Keratinocyte (primary cell): ENCODE measurements around the gene GLP2R. TPM values are rescaled to one million over a fixed set of nuclear protein-coding genes. Genes with fewer than 3 reads are reported as not detected.

Experiments used
- DNase-seq: peaks from one replicate; pipeline ENCODE4 v3.0.0-alpha.2; 2011; ENCODE audit warnings: low read depth, missing footprints, low spot score
- FAIRE-seq: peaks from 2 replicates; lab custom pipeline; 2011; peaks lifted over from hg19 to GRCh38; lab: Jason Lieb, UNC
- H2AFZ ChIP-seq: 2 replicates; pipeline ENCODE4 v1.6.0; 2012; ENCODE audit warnings: low read length, control low read depth, inconsistent platforms; ENCODE audit not compliant: control insufficient read depth
- H3K27ac ChIP-seq: 2 replicates; pipeline ENCODE4 v1.5.1; 2011; ENCODE audit warnings: low read length; ENCODE audit not compliant: control insufficient read depth, insufficient read depth
- H3K27me3 ChIP-seq: 3 replicates; pipeline ENCODE4 v1.6.0; 2011; ENCODE audit warnings: low read length; ENCODE audit not compliant: control insufficient read depth, insufficient read depth; ENCODE audit errors: extremely low read depth
- H3K36me3 ChIP-seq, 2 experiments: 2 replicates in 1 of 2; 3 replicates in 1 of 2; pipeline ENCODE4 v1.5.1; 2011; ENCODE audit warnings: low read length in 2 of 2, mild to moderate bottlenecking in 1 of 2; ENCODE audit not compliant: control insufficient read depth in 2 of 2, insufficient read depth in 2 of 2; ENCODE audit errors: extremely low read depth in 1 of 2
- H3K4me1 ChIP-seq: 3 replicates; pipeline ENCODE4 v1.5.1; 2011; ENCODE audit warnings: low read length; ENCODE audit not compliant: control insufficient read depth, insufficient read depth; ENCODE audit errors: extremely low read depth
- H3K4me2 ChIP-seq: 3 replicates; pipeline ENCODE4 v1.6.0; 2011; ENCODE audit warnings: low read depth, low read length; ENCODE audit not compliant: control insufficient read depth, insufficient read depth; ENCODE audit errors: extremely low read depth
- H3K4me3 ChIP-seq, 3 experiments: fragments of 200-600 bp in 1 of 3; sonication (generic) in 1 of 3; 2 replicates in 2 of 3; 3 replicates in 1 of 3; pipeline ENCODE4 v1.5.1; 2011 to 2016; ENCODE audit warnings: low read length in 3 of 3, mild to moderate bottlenecking in 3 of 3, control low read depth in 2 of 3, inconsistent platforms in 1 of 3, low read depth in 1 of 3, mixed read lengths in 1 of 3, mixed run types in 1 of 3, moderate library complexity in 1 of 3; ENCODE audit not compliant: control insufficient read depth in 2 of 3, insufficient read depth in 2 of 3; ENCODE audit errors: extremely low read depth in 1 of 3
- H3K79me2 ChIP-seq: 2 replicates; pipeline ENCODE4 v1.6.0; 2012; ENCODE audit warnings: low read length; ENCODE audit not compliant: control insufficient read depth, insufficient read depth
- H3K9ac ChIP-seq: 3 replicates; pipeline ENCODE4 v1.6.0; 2011; ENCODE audit warnings: low read length; ENCODE audit not compliant: control insufficient read depth, insufficient read depth; ENCODE audit errors: extremely low read depth
- H3K9me1 ChIP-seq: 3 replicates; pipeline ENCODE4 v1.6.0; 2011; ENCODE audit warnings: low read length; ENCODE audit not compliant: control insufficient read depth, insufficient read depth; ENCODE audit errors: extremely low read depth
- H3K9me3 ChIP-seq: 2 replicates; pipeline ENCODE4 v1.5.1; 2012; ENCODE audit warnings: low read depth, low read length; ENCODE audit not compliant: control insufficient read depth
- H4K20me1 ChIP-seq: 3 replicates; pipeline ENCODE4 v1.6.0; 2011; ENCODE audit warnings: low read length; ENCODE audit not compliant: control insufficient read depth, insufficient read depth; ENCODE audit errors: extremely low read depth
- EZH2 ChIP-seq: IDR thresholded peaks from one replicate; pipeline ENCODE4 v1.6.1; 2012; ENCODE audit warnings: inconsistent platforms, mild to moderate bottlenecking, low read length, moderate library complexity
- dilution Hi-C: fragments of 300-500 bp; cut with MboI; formaldehyde crosslinking; loops from one replicate; pipeline ENCODE4 v1.7.0; 2020; ENCODE audit warnings: low sequenced_read_pairs; ENCODE audit not compliant: extremely low pct_ligation_motif_present
- polyA plus RNA-seq, 5 experiments: library from polyadenylated mRNA; depleted of rRNA in 3 of 5; stranded (reverse) in 3 of 5; stranded (forward) in 1 of 5; unstranded in 1 of 5; fragments of >200 nt; gene quantifications; 1 replicate in 1 of 5; 2 replicates in 3 of 5; 3 replicates in 1 of 5; pipeline versions ENCODE4 v1.2.1 to v1.2.3, GENCODE V29; 2011 to 2012; ENCODE audit warnings: missing spikeins in 2 of 5, low read depth in 1 of 5, low replicate concordance in 1 of 5
- TF ChIP-seq, protein P1 (sequence below), 3 experiments: IDR thresholded peaks in 1 of 3; conservative IDR thresholded peaks in 1 of 3; optimal IDR thresholded peaks in 1 of 3; 2 replicates in 2 of 3; 3 replicates in 1 of 3; pipeline versions ENCODE3 to v1.5.1; 2011; ENCODE audit warnings: low read length in 3 of 3, mild to moderate bottlenecking in 3 of 3, moderate library complexity in 2 of 3, control low read depth in 1 of 3, inconsistent platforms in 1 of 3; ENCODE audit not compliant: insufficient read depth in 2 of 3; ENCODE audit errors: extremely low read depth in 1 of 3

Gene GLP2R
- polyA plus RNA-seq, 1 donor (not counting 4 experiments of a cell fraction or from before 2014, with no cell fraction given): not detected

DNA sequence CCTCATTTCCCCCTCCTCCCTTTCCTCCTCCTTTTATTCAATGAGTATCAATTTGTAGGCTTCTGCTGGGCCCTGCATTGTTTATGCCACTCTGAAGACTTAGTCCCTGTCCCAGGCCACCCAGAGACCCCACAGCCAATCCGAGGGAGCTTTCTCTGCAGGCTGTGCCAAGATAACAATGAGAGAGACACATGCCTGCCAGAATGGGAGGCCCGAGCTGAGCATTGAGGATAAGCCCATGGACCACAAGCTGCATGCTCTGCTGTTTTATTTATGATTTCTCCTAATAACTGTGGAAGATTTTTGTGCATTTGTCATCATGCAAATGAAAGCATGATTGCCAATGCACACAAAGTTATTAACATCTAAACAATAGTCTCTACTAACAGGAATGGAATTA is 76.4 kb downstream of the GLP2R start:
- no peaks in the 10 kb centered on the region for H3K9me1 ChIP-seq
- H3K9me3 ChIP-seq: peaks cover 2% of the 10 kb centered on the region
- H3K79me2 ChIP-seq: no peaks in the 10 kb centered on the region
- no peaks in the 10 kb centered on the region for H3K27me3 ChIP-seq
- H4K20me1 ChIP-seq: no peaks in the 10 kb centered on the region
- dilution Hi-C loops: no loop called here
- no peak overlapping the region for H3K9ac ChIP-seq
- H2AFZ ChIP-seq: no peak overlapping the region
- H3K4me3 ChIP-seq: no peak overlapping the region
- H3K4me1 ChIP-seq: no peaks in the 10 kb centered on the region
- DNase-seq (no peak), FAIRE-seq (no peak)
- H3K4me2 ChIP-seq: no peak overlapping the region
- H3K36me3 ChIP-seq: no peaks in the 10 kb centered on the region
- H3K27ac ChIP-seq: no peak overlapping the region
- TF ChIP-seq EZH2: no peak
- TF ChIP-seq, protein P1, sequence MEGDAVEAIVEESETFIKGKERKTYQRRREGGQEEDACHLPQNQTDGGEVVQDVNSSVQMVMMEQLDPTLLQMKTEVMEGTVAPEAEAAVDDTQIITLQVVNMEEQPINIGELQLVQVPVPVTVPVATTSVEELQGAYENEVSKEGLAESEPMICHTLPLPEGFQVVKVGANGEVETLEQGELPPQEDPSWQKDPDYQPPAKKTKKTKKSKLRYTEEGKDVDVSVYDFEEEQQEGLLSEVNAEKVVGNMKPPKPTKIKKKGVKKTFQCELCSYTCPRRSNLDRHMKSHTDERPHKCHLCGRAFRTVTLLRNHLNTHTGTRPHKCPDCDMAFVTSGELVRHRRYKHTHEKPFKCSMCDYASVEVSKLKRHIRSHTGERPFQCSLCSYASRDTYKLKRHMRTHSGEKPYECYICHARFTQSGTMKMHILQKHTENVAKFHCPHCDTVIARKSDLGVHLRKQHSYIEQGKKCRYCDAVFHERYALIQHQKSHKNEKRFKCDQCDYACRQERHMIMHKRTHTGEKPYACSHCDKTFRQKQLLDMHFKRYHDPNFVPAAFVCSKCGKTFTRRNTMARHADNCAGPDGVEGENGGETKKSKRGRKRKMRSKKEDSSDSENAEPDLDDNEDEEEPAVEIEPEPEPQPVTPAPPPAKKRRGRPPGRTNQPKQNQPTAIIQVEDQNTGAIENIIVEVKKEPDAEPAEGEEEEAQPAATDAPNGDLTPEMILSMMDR (optimal IDR thresholded peaks at IDR 0.05 in 1 of 3, IDR thresholded peaks at IDR 0.05 in 1 of 3, conservative IDR thresholded peaks at IDR 0.05 in 1 of 3; ENCODE audit: extremely low read depth in 1 of 3, insufficient read depth in 2 of 3, low read length in 3 of 3): no peak

DNA sequence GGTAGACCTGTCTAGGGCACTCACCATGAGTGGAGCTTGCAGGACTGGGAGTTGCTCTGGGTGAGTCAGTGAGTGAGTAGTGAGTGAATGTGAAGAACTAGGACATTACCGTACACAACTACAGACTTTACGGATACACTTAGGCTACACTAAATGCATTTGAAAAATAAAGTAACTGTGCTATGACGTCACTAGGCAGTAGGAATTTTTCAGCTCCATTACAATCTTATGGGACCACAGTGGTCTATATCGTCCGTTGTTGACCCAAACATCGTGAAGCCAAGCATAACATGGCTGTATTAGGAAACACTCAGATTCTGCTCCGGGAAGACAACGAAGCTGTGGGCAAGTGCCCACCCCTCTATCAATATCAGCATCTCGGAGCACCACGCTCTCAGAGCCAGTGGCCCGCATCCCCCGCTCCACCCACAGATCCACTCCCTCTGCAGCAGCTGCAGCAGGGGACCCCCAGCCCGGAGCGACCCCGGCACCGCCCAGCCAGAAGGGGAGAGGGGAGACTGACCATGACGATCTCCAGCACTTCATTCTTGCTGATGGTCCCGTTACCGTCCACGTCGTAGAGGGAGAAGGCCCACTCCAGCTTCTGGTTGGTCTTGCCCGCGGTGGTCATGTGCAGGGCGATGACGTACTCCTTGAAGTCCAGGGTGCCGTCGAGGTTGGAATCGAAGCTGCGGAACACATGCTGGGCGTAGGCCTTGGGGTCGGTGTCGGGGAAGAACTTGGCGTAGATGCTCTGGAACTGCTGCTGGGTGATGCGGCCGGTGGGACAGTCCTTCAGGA is 78.8 kb downstream of the GLP2R start:
- Histone ChIP-seq H4K20me1 (no peaks in the 10 kb centered on the region), H3K4me1 (no peaks in the 10 kb centered on the region), H3K27ac (no peak overlapping the region), H2AFZ (no peak overlapping the region), H3K79me2 (no peaks in the 10 kb centered on the region), H3K27me3 (no peaks in the 10 kb centered on the region), H3K4me2 (no peak overlapping the region), H3K9me3 (peaks cover 2% of the 10 kb centered on the region), H3K4me3 (no peak overlapping the region), H3K9ac (no peak overlapping the region), H3K9me1 (no peaks in the 10 kb centered on the region), H3K36me3 (no peaks in the 10 kb centered on the region)
- DNase-seq: no peak
- no peak for FAIRE-seq
- no peak for TF ChIP-seq EZH2
- TF ChIP-seq, protein P1 (optimal IDR thresholded peaks at IDR 0.05 in 1 of 3, IDR thresholded peaks at IDR 0.05 in 1 of 3, conservative IDR thresholded peaks at IDR 0.05 in 1 of 3; ENCODE audit: extremely low read depth in 1 of 3, insufficient read depth in 2 of 3, low read length in 3 of 3): no peak
- dilution Hi-C loops: no loop called here
